ENCODE results near the gene GEMIN7.

Gene GEMIN7

DNA sequence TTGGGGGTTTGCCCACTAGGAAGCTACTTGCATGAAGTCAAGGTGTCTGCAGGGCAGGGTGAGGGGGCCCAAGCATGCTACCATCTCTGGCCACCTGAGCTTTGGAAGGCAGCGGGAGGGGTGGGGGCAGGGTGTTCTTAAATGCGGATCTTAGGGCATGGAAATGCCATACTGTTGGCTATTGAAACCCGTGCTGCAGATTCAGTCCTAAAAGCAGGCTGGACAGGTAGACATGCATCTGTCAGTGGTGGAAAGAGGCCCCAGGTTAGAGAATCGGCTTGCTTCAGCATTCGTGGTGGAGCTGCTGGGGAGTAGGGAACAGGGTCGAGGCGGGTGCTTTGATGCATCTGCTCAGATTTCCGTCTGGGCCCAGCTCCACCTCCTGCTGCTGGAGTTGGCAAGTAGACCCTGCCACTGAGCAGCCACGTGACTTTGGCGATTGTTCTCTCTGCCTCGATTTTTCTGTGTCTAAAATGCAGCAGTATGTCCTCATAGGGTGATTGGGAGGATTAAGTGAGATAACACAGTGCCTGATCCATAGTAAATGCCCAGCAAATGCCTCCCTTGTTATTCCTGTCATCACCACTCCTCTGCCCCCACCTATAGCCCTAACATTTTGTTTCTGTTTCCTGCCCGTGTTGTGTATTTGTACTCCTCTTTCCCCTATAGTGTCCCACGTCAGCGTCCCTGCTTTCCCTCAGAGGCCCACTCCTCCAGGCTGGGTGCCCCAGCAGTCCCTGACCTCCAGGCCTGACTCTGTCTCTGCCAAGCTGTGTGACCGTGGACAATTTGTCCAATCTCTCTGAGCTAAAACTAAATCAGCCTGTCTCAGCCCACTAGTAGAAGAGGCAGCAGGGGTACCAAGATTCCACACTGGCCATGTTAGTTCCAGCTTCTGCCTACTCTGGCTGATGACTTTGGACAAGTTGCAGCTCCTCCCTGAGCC is 19.7 kb downstream of the GEMIN7 start:
- TF ChIP-seq, protein P1, sequence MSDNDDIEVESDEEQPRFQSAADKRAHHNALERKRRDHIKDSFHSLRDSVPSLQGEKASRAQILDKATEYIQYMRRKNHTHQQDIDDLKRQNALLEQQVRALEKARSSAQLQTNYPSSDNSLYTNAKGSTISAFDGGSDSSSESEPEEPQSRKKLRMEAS (IDR thresholded peaks at IDR 0.05; ENCODE audit: low read depth, low read length), result no peak
- TF ChIP-seq, protein P2, sequence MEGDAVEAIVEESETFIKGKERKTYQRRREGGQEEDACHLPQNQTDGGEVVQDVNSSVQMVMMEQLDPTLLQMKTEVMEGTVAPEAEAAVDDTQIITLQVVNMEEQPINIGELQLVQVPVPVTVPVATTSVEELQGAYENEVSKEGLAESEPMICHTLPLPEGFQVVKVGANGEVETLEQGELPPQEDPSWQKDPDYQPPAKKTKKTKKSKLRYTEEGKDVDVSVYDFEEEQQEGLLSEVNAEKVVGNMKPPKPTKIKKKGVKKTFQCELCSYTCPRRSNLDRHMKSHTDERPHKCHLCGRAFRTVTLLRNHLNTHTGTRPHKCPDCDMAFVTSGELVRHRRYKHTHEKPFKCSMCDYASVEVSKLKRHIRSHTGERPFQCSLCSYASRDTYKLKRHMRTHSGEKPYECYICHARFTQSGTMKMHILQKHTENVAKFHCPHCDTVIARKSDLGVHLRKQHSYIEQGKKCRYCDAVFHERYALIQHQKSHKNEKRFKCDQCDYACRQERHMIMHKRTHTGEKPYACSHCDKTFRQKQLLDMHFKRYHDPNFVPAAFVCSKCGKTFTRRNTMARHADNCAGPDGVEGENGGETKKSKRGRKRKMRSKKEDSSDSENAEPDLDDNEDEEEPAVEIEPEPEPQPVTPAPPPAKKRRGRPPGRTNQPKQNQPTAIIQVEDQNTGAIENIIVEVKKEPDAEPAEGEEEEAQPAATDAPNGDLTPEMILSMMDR (IDR thresholded peaks at IDR 0.05; ENCODE audit: low read depth, low read length), result no peak
- TF ChIP-seq MYC (IDR thresholded peaks at IDR 0.05; ENCODE audit: low read depth, low read length), result no peak
- no peak for TF ChIP-seq POLR2A (IDR thresholded peaks at IDR 0.05; ENCODE audit: extremely low read depth, insufficient read length)
- no peak overlapping the region for H3K4me3 ChIP-seq (ENCODE audit: low read depth, low read length)
- no peak for DNase-seq (ENCODE audit: low read depth)

DNA sequence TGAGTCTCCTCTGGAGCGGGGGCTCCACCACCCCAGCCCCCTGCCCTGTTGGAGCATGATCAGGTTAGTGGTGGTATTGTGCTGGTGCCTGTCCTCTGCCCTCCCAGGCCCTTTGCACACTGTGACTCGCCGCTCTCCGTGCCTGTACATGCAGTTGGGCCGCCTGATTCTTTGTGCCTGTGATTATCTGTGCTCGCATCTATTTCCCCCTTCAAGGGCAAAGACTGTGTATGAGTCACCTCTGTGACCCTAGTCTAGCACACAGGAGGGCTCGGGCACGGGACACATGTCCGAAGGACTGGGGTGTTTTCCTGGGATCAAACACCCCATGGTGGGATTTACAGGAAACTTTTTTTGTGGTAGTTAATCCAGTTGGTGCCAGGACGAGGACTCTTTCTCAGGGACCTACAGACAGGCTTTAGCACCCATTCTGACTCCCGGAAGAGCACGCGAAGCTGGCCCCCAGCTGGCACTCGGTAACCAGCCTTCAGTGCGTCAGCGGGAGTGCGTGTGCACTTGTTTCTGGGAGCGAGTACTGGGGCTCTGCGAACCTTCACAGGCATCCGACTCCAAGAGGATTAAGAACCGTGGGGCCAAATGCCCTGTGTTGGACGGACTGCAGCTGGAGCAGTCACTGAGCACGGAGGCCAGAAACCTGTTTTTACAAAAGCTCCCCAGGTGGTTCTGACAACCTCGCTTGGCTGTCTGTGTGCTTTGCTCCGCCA is 20.6 kb downstream of the GEMIN7 start:
- no peak overlapping the region for H3K4me3 ChIP-seq (ENCODE audit: low read depth, low read length)
- TF ChIP-seq POLR2A (IDR thresholded peaks at IDR 0.05; ENCODE audit: extremely low read depth, insufficient read length), result no peak
- TF ChIP-seq MYC (IDR thresholded peaks at IDR 0.05; ENCODE audit: low read depth, low read length), result no peak
- TF ChIP-seq, protein P2 (IDR thresholded peaks at IDR 0.05; ENCODE audit: low read depth, low read length), result no peak
- TF ChIP-seq, protein P1 (IDR thresholded peaks at IDR 0.05; ENCODE audit: low read depth, low read length), result no peak
- no peak for DNase-seq (ENCODE audit: low read depth)

DNA sequence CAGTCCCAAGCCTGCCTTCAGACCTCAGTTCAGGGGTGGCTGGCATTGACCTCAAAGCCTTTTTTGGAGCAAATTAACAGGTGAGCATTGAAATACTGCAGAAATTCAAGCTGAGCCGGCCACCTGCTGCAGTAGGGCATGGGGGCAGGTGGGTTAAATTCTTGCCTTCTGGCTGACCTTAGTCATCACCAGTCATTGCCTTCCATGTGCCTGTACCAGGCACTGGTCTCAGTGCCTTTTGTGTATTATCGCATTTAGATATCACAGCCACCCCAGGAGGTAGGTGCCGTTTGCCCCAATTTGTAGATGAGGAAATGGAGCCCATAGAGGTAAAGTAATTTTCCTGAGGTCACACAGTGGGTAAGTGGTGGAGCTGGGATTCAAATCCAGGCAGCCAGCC is 21.1 kb downstream of the GEMIN7 start:
- TF ChIP-seq, protein P2 (IDR thresholded peaks at IDR 0.05; ENCODE audit: low read depth, low read length), result no peak
- TF ChIP-seq POLR2A (IDR thresholded peaks at IDR 0.05; ENCODE audit: extremely low read depth, insufficient read length), result no peak
- TF ChIP-seq, protein P1 (IDR thresholded peaks at IDR 0.05; ENCODE audit: low read depth, low read length), result no peak
- no peak for TF ChIP-seq MYC (IDR thresholded peaks at IDR 0.05; ENCODE audit: low read depth, low read length)
- DNase-seq (ENCODE audit: low read depth), result no peak
- H3K4me3 ChIP-seq (ENCODE audit: low read depth, low read length), result no peak overlapping the region

DNA sequence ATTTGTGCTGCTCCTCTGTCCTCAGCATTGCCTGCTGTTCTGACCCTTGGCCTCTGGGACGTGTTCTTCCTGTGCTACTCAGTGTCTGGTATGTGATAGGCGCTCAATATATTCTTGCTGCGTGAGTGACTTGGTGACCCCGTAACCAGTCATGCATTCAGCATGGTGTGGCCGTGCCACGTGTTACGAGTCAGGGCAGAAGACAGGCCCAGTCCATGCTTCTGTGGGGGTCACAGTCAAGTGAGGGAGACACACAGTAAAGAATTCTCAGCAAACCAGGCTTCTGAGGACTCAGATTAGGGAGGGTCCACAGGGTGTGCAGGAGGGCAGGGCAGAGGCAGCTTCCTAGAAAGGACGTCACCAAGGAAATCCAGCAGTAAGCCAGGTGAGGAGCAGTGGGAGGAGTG is 21.8 kb downstream of the GEMIN7 start:
- DNase-seq (ENCODE audit: low read depth), result no peak
- no peak overlapping the region for H3K4me3 ChIP-seq (ENCODE audit: low read depth, low read length)
- TF ChIP-seq MYC (IDR thresholded peaks at IDR 0.05; ENCODE audit: low read depth, low read length), result no peak
- TF ChIP-seq, protein P1 (IDR thresholded peaks at IDR 0.05; ENCODE audit: low read depth, low read length), result no peak
- TF ChIP-seq, protein P2 (IDR thresholded peaks at IDR 0.05; ENCODE audit: low read depth, low read length), result no peak
- no peak for TF ChIP-seq POLR2A (IDR thresholded peaks at IDR 0.05; ENCODE audit: extremely low read depth, insufficient read length)

DNA sequence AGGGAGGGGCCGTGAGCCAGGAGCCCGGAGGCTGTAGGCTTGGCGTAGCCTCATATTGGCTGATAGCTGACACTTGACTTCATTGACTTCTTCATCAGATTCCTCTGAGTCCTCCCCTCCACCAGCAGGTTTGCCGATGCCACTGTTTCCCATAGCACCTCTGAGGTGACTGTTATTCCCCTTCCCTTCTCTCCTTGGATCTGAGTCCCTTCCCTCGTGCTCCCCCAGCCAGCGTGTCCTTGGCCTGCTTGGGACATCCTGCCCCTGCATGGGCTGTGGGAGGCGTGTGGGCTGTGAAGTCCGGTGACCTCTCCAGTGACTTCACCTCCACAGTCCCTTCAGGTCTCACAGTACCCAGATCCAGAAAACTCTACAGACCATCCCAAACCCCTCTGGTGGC is 22.7 kb downstream of the GEMIN7 start:
- no peak overlapping the region for H3K4me3 ChIP-seq (ENCODE audit: low read depth, low read length)
- no peak for DNase-seq (ENCODE audit: low read depth)
- no peak for TF ChIP-seq MYC (IDR thresholded peaks at IDR 0.05; ENCODE audit: low read depth, low read length)
- TF ChIP-seq POLR2A (IDR thresholded peaks at IDR 0.05; ENCODE audit: extremely low read depth, insufficient read length), result no peak
- TF ChIP-seq, protein P1 (IDR thresholded peaks at IDR 0.05; ENCODE audit: low read depth, low read length), result no peak
- TF ChIP-seq, protein P2 (IDR thresholded peaks at IDR 0.05; ENCODE audit: low read depth, low read length), result no peak

Data from NB4 (cell line).